NCI-H187 (cell line): ENCODE data around the gene CCDC88C.
A peak's percentile ranks its signal among the peaks of the same experiment; 100 is the strongest.

Experiments
- DNase-seq, 2 experiments: peaks; one replicate each; lab custom pipeline; 2025; lab: John Stamatoyannopoulos, UW

The CCDC88C gene

GRCh38 chr14:91307652-91308051 is 110.0 kb downstream of the CCDC88C start:
- no peak for DNase-seq

- no peak for DNase-seq
Observed at GRCh38 chr14:91307046-91307445, 110.6 kb downstream of the CCDC88C start.

GRCh38 chr14:91306547-91306946 is 111.1 kb downstream of the CCDC88C start:
- no peak for DNase-seq

- no peak for DNase-seq
Observed at GRCh38 chr14:91305650-91306431, 111.8 kb downstream of the CCDC88C start.

GRCh38 chr14:91303924-91304229 is 113.7 kb downstream of the CCDC88C start:
- DNase-seq = no peak

GRCh38 chr14:91303091-91303923 is 114.3 kb downstream of the CCDC88C start:
- no peak for DNase-seq

GRCh38 chr14:91302391-91302790 is 115.2 kb downstream of the CCDC88C start:
- no peak for DNase-seq

GRCh38 chr14:91300957-91301356 is 116.7 kb downstream of the CCDC88C start:
- DNase-seq = no peak

GRCh38 chr14:91300283-91300895 is 117.2 kb downstream of the CCDC88C start:
- peak in 1 of 2 experiments; percentile 20 for DNase-seq

- DNase-seq = peak; percentile 71 to 76
Observed at GRCh38 chr14:91299121-91300115, 118.2 kb downstream of the CCDC88C start.

- no peak for DNase-seq
Observed at GRCh38 chr14:91298576-91298975, 119.0 kb downstream of the CCDC88C start.

- no peak for DNase-seq
Observed at GRCh38 chr14:91297081-91297711, 120.4 kb downstream of the CCDC88C start.

- DNase-seq = no peak
Observed at GRCh38 chr14:91295851-91296796, 121.5 kb downstream of the CCDC88C start.

GRCh38 chr14:91295276-91295845 is 122.3 kb downstream of the CCDC88C start:
- no peak for DNase-seq

- DNase-seq = no peak
Observed at GRCh38 chr14:91294153-91294552, 123.5 kb downstream of the CCDC88C start.

- no peak for DNase-seq
Observed at GRCh38 chr14:91293281-91293680, 124.3 kb downstream of the CCDC88C start.

- no peak for DNase-seq
Observed at GRCh38 chr14:91292491-91292890, 125.1 kb downstream of the CCDC88C start.

GRCh38 chr14:91291786-91292405 is 125.7 kb downstream of the CCDC88C start:
- no peak for DNase-seq

- DNase-seq = no peak
Observed at GRCh38 chr14:91290986-91291385, 126.6 kb downstream of the CCDC88C start.
